ENCODE results near the gene SKAP2. TPM values are rescaled to one million over a fixed set of nuclear protein-coding genes. Genes with fewer than 3 reads are reported as not detected.

SKAP2 gene
- total and polyA plus RNA-seq, 12 donors, result 7.3 to 123 (median 50.1) TPM

DNA sequence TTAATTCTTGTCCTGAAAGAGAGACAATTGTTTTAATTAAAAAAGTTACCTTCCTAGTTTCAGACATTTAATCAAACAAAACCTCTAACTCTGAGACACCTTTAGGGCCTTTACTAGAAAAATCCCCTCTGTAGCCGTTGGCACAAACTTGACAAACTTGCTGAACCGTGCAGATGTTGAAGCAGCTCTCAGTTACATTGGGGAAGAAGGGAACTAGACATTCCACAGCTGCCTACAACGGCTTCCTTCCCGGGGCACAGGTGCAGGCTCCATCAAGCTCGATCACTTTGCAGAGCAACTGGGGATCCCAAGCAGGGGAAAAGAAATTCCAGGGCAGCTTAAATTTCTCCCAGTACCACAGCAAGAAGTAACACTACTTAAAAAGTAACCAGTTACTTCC, 141.3 kb downstream of the SKAP2 start:
- 61 to 83% (median 74%) methylated on average over 5 of the region's 5 CpGs for WGBS, 4 donors
- Histone ChIP-seq H3K27me3 (no peaks in the 10 kb centered on the region), H3K9me3 (replicated peaks in 1 of 3) (no peaks in the 10 kb centered on the region), H3K36me3 (replicated peaks in 1 of 2) (no peaks in the 10 kb centered on the region), H3K27ac (no peak overlapping the region), H3K4me1 (replicated peaks in 1 of 2) (peaks cover 3 to 8% of the 10 kb centered on the region in 2 donors), H3K4me3 (no peak overlapping the region)
- DNase-seq, result no peak
- intact Hi-C loops (cut with DNase I), result no loop called here
- TF ChIP-seq, protein P1, sequence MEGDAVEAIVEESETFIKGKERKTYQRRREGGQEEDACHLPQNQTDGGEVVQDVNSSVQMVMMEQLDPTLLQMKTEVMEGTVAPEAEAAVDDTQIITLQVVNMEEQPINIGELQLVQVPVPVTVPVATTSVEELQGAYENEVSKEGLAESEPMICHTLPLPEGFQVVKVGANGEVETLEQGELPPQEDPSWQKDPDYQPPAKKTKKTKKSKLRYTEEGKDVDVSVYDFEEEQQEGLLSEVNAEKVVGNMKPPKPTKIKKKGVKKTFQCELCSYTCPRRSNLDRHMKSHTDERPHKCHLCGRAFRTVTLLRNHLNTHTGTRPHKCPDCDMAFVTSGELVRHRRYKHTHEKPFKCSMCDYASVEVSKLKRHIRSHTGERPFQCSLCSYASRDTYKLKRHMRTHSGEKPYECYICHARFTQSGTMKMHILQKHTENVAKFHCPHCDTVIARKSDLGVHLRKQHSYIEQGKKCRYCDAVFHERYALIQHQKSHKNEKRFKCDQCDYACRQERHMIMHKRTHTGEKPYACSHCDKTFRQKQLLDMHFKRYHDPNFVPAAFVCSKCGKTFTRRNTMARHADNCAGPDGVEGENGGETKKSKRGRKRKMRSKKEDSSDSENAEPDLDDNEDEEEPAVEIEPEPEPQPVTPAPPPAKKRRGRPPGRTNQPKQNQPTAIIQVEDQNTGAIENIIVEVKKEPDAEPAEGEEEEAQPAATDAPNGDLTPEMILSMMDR (IDR thresholded peaks at IDR 0.05), result no peak
- TF ChIP-seq POLR2A (IDR thresholded peaks at IDR 0.05), result no peak

DNA sequence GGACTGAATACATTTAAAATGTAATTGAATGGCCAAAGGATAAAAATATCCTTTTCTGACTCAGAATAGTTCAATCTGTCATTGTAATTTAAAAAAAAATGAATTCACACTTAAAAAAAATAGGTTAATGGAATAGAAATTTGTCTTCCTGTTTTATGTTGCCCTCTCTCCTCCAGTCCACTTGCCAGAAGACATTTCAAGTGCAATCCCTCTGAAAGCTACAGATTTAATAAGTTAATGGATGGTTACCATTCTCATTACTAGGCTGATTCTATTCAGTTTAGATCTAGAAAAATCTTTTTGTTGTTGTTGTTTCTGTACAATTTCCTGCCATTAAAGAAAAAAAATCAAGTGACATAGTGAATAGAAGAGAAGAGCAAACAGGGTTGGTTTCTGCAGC, 142.9 kb downstream of the SKAP2 start:
- H3K4me3 ChIP-seq, result no peak overlapping the region
- H3K4me1 ChIP-seq (replicated peaks in 1 of 2), result peaks cover 3 to 8% of the 10 kb centered on the region in 2 donors
- intact Hi-C loops (cut with DNase I), result no loop called here
- H3K9me3 ChIP-seq (replicated peaks in 1 of 3), result no peaks in the 10 kb centered on the region
- TF ChIP-seq, protein P1 (IDR thresholded peaks at IDR 0.05), result no peak
- no peak for TF ChIP-seq POLR2A (IDR thresholded peaks at IDR 0.05)
- no peaks in the 10 kb centered on the region for H3K27me3 ChIP-seq
- DNase-seq, result no peak
- H3K36me3 ChIP-seq (replicated peaks in 1 of 2), result no peaks in the 10 kb centered on the region
- no peak overlapping the region for H3K27ac ChIP-seq

DNA sequence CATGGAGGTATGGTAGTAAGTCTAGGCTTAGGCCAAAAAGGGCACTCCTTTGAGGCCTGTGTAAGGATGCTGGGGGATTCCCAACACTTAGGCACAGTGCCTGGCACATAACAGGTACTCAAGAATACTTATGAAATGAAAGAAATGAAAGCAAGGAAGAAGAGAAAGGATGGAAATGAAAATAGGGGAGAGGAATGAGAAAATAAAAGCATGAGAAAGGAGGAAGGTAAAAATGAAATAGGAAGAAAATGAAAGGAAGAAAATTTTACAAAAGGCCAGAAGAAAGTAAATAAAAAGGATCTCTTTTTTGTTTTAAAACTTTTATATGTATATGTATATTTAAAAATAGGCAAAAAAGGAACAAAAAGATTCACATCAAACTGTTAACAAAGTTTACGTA, 146.3 kb downstream of the SKAP2 start:
- intact Hi-C loops (cut with DNase I), result no loop called here
- H3K9me3 ChIP-seq (replicated peaks in 1 of 3), result no peaks in the 10 kb centered on the region
- DNase-seq, result no peak
- no peak overlapping the region for H3K27ac ChIP-seq
- TF ChIP-seq, protein P1 (IDR thresholded peaks at IDR 0.05), result no peak
- TF ChIP-seq POLR2A (IDR thresholded peaks at IDR 0.05), result no peak
- no peak overlapping the region for H3K4me3 ChIP-seq
- H3K27me3 ChIP-seq, result no peaks in the 10 kb centered on the region
- 95 to 97% (median 96%) methylated on average over 1 of the region's 1 CpG for WGBS, 4 donors
- H3K36me3 ChIP-seq (replicated peaks in 1 of 2), result no peaks in the 10 kb centered on the region
- no peaks in the 10 kb centered on the region for H3K4me1 ChIP-seq (replicated peaks in 1 of 2)

DNA sequence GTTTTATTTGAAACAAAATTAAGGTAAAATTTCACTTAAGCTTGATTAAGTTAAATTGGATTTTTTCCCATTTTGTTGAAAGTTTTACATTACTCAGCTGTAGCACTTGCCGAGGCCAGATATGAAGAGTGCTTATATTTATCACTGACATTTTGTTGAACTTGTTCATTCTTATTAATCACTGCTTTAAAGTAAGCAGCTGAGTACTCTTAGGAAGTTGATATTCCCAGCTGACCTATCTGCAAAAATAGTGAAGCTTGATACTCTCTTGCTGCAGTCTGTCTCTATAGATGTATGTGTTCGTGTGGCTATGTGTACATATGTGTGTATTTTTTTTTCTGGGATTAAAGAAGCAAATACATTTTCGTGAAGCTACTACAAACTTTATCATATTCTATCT, 150.0 kb downstream of the SKAP2 start:
- intact Hi-C loops (cut with DNase I), result no loop called here
- TF ChIP-seq, protein P1 (IDR thresholded peaks at IDR 0.05), result no peak
- no peak for TF ChIP-seq POLR2A (IDR thresholded peaks at IDR 0.05)
- Histone ChIP-seq H3K36me3 (replicated peaks in 1 of 2) (no peaks in the 10 kb centered on the region), H3K4me1 (replicated peaks in 1 of 2) (peaks cover 0 to under 1% of the 10 kb centered on the region in 2 donors), H3K4me3 (no peak overlapping the region), H3K27me3 (no peaks in the 10 kb centered on the region), H3K9me3 (replicated peaks in 1 of 3) (no peaks in the 10 kb centered on the region), H3K27ac (no peak overlapping the region)
- 79 to 86% (median 80%) methylated on average over 3 of the region's 3 CpGs for WGBS, 4 donors
- no peak for DNase-seq

All from adrenal gland (tissue), 12 donors.